Small intestine (tissue), 7 donors: ENCODE data around the gene MCL1. TPM values are rescaled to one million over a fixed set of nuclear protein-coding genes. Genes with fewer than 3 reads are reported as not detected.

Experiments used
- DNase-seq, 2 donors: peaks; one replicate each; pipeline versions ENCODE4 v3.0.0 to v3.0.0-alpha.2; 2013
- FAIRE-seq: peaks from 2 replicates; lab custom pipeline; 2012; peaks lifted over from hg19 to GRCh38; lab: Jason Lieb, UNC
- H3K27ac ChIP-seq, 3 donors: one replicate each; pipeline ENCODE4 v1.5.1; 2013; ENCODE audit warnings: low read length in 2 of 3, mild to moderate bottlenecking in 2 of 3, control low read depth in 1 of 3, inconsistent platforms in 1 of 3, low read depth in 1 of 3, moderate library complexity in 1 of 3
- H3K27me3 ChIP-seq, 3 donors: one replicate each; pipeline ENCODE4 v1.6.1; 2013; ENCODE audit warnings: low read length in 3 of 3, inconsistent platforms in 1 of 3; ENCODE audit not compliant: control insufficient read depth in 3 of 3, insufficient read depth in 3 of 3
- H3K36me3 ChIP-seq, 3 donors: one replicate each; pipeline ENCODE4 v1.6.1; 2013; ENCODE audit warnings: low read length in 3 of 3, inconsistent platforms in 1 of 3, low read depth in 1 of 3, mild to moderate bottlenecking in 1 of 3, moderate library complexity in 1 of 3; ENCODE audit not compliant: control insufficient read depth in 3 of 3, insufficient read depth in 2 of 3
- H3K4me1 ChIP-seq, 3 donors: one replicate each; pipeline ENCODE4 v1.6.1; 2013; ENCODE audit warnings: low read length in 2 of 3, inconsistent platforms in 1 of 3, low read depth in 1 of 3, mild to moderate bottlenecking in 1 of 3, moderate library complexity in 1 of 3; ENCODE audit not compliant: control insufficient read depth in 3 of 3, insufficient read depth in 2 of 3
- H3K4me3 ChIP-seq, 3 donors: one replicate each; pipeline ENCODE4 v1.5.1; 2013; ENCODE audit warnings: low read length in 3 of 3, control low read depth in 1 of 3, inconsistent platforms in 1 of 3, low read depth in 1 of 3, mild to moderate bottlenecking in 1 of 3, moderate library complexity in 1 of 3
- H3K9me3 ChIP-seq, 2 donors: one replicate each; pipeline ENCODE4 v1.6.1; 2013; ENCODE audit warnings: low read depth in 1 of 2, low read length in 1 of 2; ENCODE audit not compliant: control insufficient read depth in 2 of 2, insufficient read depth in 1 of 2
- WGBS, 3 donors: extraction: QIAGEN DNeasy Blood & Tissue Kit; methylation state at CpG; one replicate each; pipeline ENCODE4 v1.1.7; 2013; 5-methylcytosine and 5-hydroxymethylcytosine counted together
- polyA plus RNA-seq, 4 donors: library from polyadenylated mRNA; stranded (reverse) in 3 of 4; unstranded in 1 of 4; fragments of 200-250 nt in 3 of 4; fragments of 120-200 nt in 1 of 4; gene quantifications; one replicate each; pipeline versions ENCODE4 v1.2.1 to v1.2.3, GENCODE V29; 2013
- donor health status: healthy with polysubstance abuse.
- donor health status: control.
- donor health status: control.
- donor health status: Bipolar disorder and iron deficiency.
- donor health status: healthy.

MCL1 gene
- polyA plus RNA-seq, 4 donors, result 87.0 to 189 (median 105) TPM

- Histone ChIP-seq H3K4me3 (peak within 1 kb of the TSS; percentile 34 to 68 (median 59)), H3K27ac (peak within 1 kb of the TSS in 2 of 3 donors; percentile 65 to 83), H3K27me3 (peaks cover 0 to 25% (median 0%) of the 10 kb centered on the region in 3 donors), H3K4me1 (peaks cover 0 to 29% (median 4%) of the 10 kb centered on the region in 3 donors), H3K9me3 (no peaks in the 10 kb centered on the region), H3K36me3 (no peaks in the 10 kb centered on the region)
- FAIRE-seq, result no peak
- peak; percentile 56 to 84 for DNase-seq
- 0 to 1% (median 0%) methylated on average over 51 to 91 of the region's 91 CpGs for WGBS, 3 donors
Observed at GRCh38 chr1:150548632-150549495, 30.5 kb downstream of the MCL1 start, which contains the start of gene ADAMTSL4. Gene ADAMTSL4 (plus strand): TSS chr1:150549408. CDS start chr1:150552289, 2,881 bp downstream.

GRCh38 chr1:150548324-150548631, 31.1 kb downstream of the MCL1 start:
- peaks cover 0 to 28% (median 4%) of the 10 kb centered on the region in 3 donors for H3K4me1 ChIP-seq
- DNase-seq, result no peak
- WGBS, 3 donors, result 43 to 48% (median 44%) methylated on average over 4 of the region's 4 CpGs
- H3K27ac ChIP-seq, result peak overlapping the region in 2 of 3 donors; percentile 65 to 77
- H3K27me3 ChIP-seq, result peaks cover 0 to 30% (median 0%) of the 10 kb centered on the region in 3 donors
- no peak for FAIRE-seq
- no peaks in the 10 kb centered on the region for H3K36me3 ChIP-seq
- peak overlapping the region in 2 of 3 donors; percentile 59 to 68 for H3K4me3 ChIP-seq
- H3K9me3 ChIP-seq, result no peaks in the 10 kb centered on the region

- WGBS, 3 donors, result 84 to 88% (median 84%) methylated on average over 16 of the region's 16 CpGs
Observed at GRCh38 chr1:150546294-150546937, 33.0 kb downstream of the MCL1 start.

DNA sequence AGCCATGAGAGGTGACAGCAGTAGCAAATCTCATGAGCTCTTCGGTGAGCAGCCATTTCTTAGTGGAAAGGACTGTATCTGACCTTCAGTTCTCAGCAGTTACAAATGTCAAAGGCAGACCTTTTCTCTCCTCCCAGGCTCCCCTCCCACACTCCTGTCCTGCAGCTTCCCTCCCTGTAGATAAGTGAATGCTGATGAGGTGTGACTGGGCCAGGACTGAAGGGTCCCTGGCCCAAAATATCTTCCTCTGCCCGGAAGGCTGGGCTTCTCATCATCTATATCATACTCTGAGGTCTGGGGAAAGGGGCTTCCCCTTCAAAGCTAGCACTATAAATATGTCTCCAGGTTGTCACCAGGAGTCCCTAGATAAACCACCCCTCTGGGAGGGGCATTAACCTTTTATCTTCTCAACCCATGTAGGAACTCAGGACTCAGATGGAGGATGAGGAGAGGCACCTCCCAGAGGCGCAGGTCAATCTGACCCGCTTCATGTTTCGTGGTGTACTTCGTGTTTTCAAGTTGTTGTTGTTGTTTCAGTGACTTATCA, 33.9 kb downstream of the MCL1 start:
- DNase-seq (no peak), FAIRE-seq (no peak)
- Histone ChIP-seq H3K4me3 (no peak overlapping the region), H3K36me3 (no peaks in the 10 kb centered on the region), H3K27ac (no peak overlapping the region), H3K9me3 (no peaks in the 10 kb centered on the region), H3K4me1 (peaks cover 0 to 10% (median 0%) of the 10 kb centered on the region in 3 donors), H3K27me3 (peaks cover 0 to 27% (median 0%) of the 10 kb centered on the region in 3 donors)
- WGBS, 3 donors, result 79 to 89% (median 83%) methylated on average over 6 of the region's 6 CpGs

More at GRCh38 chr1:150546294-150546937, 33.0 kb downstream of the MCL1 start:
- H3K9me3 ChIP-seq, result no peaks in the 10 kb centered on the region
- H3K36me3 ChIP-seq, result no peaks in the 10 kb centered on the region
- H3K4me1 ChIP-seq, result peaks cover 0 to 11% (median 0%) of the 10 kb centered on the region in 3 donors
- peaks cover 0 to 30% (median 0%) of the 10 kb centered on the region in 3 donors for H3K27me3 ChIP-seq
- no peak for FAIRE-seq
- no peak overlapping the region for H3K4me3 ChIP-seq
- DNase-seq, result no peak
- H3K27ac ChIP-seq, result no peak overlapping the region

GRCh38 chr1:150544204-150544603, 35.2 kb downstream of the MCL1 start:
- FAIRE-seq (no peak), DNase-seq (no peak)
- Histone ChIP-seq H3K9me3 (no peaks in the 10 kb centered on the region), H3K4me3 (no peak overlapping the region), H3K4me1 (peaks cover 0 to 5% (median 0%) of the 10 kb centered on the region in 3 donors), H3K27me3 (peaks cover 0 to 16% (median 0%) of the 10 kb centered on the region in 3 donors), H3K36me3 (no peaks in the 10 kb centered on the region), H3K27ac (peak overlapping the region in 2 of 3 donors; percentile 29 to 31)
- WGBS, 3 donors, result 59 to 64% (median 63%) methylated on average over 3 of the region's 3 CpGs

DNA sequence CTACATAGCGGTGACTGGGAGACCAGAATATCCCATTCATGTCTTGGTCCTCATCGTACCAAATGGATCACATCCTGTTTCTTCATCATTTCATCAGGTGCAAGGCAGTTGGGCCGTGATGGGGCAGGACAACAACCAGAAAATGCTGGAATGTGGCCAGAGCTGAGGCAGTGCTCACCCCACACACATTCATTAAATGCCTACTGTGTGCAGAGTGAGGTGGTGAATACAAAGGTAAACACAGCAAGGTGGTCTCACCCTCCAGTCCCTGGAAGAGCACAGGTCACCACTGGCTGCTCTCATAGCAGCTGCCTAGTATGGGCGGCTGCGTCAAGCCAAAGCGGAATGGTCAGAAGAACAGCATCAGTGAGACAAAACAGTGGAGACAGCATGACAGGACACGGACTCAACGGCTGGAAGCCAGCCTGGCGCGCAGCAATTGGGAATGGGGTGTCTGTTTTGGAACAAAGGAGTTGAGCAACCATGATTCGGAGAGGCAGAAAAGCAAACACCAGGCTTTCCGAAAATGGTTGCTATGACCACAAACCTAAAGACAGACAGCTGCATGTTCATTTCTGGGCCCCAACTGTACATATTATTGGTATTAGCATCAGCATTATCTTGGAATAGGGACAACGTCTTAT, 35.8 kb downstream of the MCL1 start:
- Histone ChIP-seq H3K36me3 (no peaks in the 10 kb centered on the region), H3K4me3 (no peak overlapping the region), H3K4me1 (peaks cover 0 to 4% (median 0%) of the 10 kb centered on the region in 3 donors), H3K9me3 (no peaks in the 10 kb centered on the region), H3K27me3 (peaks cover 0 to 15% (median 0%) of the 10 kb centered on the region in 3 donors), H3K27ac (peak overlapping the region in 2 of 3 donors; percentile 27 to 29)
- FAIRE-seq (no peak), DNase-seq (no peak)
- WGBS, 3 donors, result 69 to 88% (median 85%) methylated on average over 13 of the region's 13 CpGs

DNA sequence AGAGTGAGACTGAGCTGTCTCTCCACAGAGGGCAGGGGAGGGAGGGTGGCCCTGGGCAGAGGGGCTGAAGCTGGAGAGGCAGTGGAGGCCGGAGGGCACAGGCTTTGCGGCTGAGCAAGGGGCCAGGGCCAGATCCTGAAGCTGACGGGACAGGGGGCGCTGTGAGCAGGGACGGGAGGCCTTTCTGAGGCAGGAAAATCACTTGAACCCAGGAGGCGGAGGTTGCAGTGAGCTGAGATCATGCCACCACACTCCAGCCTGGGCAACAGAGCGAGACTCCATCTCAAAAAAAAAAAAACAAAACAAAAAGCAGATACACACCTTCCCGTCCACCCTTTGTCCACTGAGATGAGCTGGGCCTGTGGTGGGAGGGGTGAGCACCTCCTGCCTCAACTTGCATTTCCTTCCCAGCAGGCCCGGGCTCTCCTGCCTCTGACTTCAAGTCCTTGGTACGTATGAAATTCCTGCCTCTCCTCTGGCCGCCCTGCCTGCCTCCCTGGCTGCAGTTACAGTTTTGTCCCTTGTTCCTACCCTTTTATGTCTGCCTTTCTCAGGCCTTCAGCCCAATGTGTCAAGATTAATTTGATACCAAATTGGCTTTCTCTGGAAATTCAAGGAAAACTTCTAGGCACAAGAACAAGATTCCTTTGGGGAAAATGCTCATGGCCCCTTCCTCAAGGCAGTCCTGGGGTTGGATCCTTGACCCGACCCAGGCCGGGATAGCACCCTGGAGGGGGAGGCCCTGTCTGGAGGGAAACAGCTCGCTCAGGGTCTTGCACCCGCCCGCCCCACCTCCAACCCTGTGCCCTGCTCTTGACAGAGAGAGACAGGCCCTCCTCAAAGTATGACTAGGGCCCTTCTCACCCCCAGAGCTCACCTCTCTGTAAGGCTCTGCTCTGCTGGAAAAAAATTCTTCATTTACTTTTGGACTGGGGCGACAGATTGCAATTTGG, 41.4 kb downstream of the MCL1 start:
- no peaks in the 10 kb centered on the region for H3K36me3 ChIP-seq
- 71 to 83% (median 78%) methylated on average over 17 of the region's 17 CpGs for WGBS, 3 donors
- DNase-seq (no peak), FAIRE-seq (no peak)
- no peaks in the 10 kb centered on the region for H3K9me3 ChIP-seq
- no peaks in the 10 kb centered on the region for H3K27me3 ChIP-seq
- peak overlapping the region in 1 of 3 donors; percentile 42 for H3K27ac ChIP-seq
- peaks cover 0 to 11% (median 3%) of the 10 kb centered on the region in 3 donors for H3K4me1 ChIP-seq
- H3K4me3 ChIP-seq, result no peak overlapping the region
